8988T (cell line): ENCODE measurements around the gene STEAP1B.
"Not testable (repeated sequence)": the region's sequence is repeated elsewhere in the genome, so short reads cannot be mapped to it uniquely, and the experiment has no call there.

Source experiments
- DNase-seq: peaks from one replicate; pipeline ENCODE4 v3.0.0; 2011

The STEAP1B gene

DNA sequence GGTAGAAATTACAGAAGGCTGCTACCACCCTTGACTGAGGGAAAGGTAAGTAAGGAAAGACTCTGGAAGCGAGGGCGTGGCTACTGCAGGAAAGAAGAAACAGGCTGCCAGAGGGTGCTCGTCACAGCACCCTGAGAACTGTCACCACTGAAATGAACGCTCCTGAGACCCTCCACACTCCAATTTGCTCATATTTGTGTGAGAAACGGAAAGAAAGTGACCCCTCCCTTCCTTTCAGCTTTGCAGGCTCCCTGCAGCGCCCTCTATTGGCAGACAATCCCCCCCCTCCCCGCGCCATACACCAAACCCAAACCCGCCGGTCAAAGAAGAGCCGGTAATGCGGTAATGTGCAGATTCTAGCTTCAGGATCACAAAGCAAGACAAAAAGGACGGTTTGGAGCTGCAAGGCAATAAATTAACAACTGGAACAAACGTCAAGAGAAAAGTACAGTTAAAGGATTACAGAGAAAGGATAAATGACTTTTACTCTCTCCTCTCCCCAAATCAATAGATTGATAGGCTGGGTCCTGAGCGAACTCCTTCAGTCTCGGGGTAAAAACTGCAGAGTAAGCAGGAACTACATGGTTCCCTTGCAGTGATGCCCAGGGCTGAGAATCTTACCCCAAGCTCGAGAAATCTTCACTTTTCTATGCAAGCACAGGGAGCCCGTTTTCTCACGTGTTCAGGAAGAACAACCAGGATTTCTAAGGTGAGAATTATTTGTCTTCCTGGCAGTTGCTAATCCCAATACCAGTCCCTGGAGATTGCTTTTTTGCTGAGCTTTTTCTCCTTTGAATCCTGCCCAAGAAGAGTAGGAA is 47.6 kb downstream of the STEAP1B start:
- peak; percentile 18 for DNase-seq

DNA sequence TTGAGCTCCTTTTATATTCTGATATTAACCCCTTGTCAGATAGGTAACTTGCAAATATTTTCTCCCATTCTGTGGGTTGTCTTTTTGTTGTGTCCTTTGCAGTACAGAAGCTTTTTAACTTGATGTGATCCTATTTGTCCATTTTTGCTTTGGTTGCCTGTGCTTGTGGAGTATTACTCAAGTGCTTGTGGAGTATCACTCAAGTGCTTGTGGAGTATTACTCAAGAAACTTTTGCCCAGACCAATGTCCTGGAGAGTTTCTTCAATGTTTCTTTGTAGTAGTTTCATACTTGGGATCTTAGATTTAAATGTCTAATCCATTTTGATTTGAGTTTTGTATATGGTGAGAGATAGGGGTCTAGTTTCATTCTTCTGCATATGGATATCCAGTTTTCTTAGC is 50.0 kb downstream of the STEAP1B start:
- not testable (repeated sequence) for DNase-seq

DNA sequence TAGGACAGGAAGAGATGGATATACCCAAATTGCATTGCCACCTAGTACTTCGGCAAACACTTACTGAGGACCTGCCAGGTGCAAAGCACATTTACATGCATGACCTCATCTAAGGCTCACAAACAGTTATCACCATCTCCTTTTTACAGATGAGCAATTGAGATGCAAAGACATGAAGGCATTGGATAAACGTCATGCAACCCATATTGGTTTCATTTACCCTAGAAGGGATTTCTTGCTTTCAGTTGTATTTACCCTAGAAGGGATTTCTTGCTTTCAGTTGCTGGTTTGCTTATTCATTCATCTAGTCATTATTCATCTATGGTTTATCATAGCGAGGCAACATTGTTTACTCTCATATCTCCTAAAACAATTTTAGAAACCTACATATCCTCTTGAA is 52.2 kb downstream of the STEAP1B start:
- DNase-seq, result no peak

DNA sequence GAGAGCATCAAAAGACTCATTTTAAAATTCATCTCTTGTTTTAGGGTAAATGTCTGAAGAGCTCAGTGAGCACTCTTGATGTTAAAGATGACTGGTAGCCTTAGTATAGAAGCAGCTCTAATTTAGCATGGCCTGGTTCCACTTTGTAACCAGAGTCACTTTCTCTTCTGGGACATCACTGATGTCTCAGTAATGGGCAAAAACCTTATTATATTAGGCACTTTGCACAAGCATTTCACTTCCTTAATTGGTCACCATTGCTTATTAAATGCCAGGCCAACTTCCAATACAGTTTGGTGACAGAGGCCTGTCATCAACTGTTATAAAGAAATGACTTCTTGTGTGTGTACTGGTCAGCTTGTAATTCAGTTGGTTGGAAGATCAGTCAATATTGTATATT is 53.0 kb downstream of the STEAP1B start:
- no peak for DNase-seq

DNA sequence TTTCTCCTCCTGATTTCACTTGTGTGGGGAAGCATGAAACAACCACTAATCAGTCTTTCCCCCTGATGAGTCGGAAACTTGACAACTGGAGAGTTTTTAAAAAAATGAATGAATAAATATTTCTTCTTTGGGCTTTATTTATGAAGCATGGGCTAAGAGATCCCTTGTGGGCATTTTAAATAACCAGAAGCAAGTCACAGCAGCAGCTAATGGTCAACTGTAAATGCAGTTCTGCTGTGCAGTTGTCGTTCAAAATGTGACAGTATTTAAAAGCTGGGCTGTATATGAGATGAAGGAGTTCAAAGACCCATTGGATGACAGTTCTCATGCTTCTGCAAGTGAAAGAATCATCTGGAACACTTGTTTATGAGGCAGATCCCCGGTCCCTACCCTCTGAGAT is 54.1 kb downstream of the STEAP1B start:
- DNase-seq, result no peak

DNA sequence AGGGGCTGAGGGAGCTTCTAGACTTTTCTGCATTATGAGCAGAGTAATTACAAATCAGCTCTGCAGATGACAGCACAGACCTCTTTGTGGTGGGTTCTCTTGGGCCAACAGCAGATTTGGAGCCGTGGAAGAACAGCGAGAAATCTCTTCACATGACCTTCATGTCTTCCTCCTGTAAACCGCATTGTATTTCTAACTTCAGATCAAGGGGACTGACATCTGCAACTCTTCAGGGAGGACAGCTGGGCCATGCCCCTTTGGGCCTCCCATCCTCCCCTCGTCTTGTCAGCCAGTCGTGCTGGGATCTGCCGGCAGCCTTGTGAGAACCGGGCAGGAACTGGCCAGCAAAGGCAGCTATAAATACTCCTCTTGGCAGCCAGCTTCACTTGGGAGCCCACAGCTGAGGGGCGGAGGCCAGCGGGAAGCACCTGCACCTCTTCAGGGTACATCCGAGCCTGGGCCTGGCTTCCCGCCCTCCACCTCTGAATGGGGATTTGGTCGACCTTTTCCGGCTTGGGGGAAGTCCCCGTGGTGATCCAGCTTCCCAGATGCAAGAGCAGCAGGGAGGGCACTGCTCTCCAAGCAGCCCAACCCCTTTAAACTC is 54.7 kb downstream of the STEAP1B start:
- DNase-seq, result no peak

DNA sequence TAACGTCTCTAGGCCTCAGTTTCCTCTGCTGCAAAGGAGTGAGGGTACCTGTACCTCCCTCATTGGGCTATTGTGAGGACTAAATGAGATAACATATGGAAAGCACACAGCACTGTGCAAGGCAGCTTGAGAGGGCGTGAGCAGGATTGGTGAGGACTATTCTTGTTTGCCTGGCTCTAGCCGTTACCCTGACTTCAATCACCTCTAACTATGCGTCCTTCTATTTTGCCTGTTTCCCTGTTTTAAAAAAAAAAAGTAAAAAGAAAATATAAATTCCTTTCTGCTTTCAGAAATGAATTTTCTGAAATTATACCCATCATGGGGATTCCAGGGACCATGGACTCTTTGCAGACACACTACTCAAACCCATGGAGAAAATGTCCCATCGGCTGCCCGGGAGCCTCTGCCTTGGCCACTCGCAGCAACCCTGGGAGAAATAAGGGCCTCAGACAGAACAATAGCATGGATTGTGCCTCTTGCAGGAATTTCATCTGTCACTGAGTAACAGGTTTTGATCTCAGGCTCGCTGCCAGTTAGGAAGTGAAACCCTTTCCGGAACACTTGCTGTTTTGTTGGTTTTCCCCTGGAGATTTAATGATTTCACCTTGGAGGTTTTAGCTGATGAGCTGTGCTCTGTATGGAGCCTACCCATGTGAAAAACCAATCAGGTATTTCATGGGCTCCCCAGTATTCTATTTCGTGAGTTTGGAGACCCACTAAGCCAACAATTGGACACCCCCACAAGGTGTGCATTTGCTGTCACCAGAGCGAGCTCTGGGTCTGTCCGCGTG is 55.6 kb downstream of the STEAP1B start:
- DNase-seq, result no peak

DNA sequence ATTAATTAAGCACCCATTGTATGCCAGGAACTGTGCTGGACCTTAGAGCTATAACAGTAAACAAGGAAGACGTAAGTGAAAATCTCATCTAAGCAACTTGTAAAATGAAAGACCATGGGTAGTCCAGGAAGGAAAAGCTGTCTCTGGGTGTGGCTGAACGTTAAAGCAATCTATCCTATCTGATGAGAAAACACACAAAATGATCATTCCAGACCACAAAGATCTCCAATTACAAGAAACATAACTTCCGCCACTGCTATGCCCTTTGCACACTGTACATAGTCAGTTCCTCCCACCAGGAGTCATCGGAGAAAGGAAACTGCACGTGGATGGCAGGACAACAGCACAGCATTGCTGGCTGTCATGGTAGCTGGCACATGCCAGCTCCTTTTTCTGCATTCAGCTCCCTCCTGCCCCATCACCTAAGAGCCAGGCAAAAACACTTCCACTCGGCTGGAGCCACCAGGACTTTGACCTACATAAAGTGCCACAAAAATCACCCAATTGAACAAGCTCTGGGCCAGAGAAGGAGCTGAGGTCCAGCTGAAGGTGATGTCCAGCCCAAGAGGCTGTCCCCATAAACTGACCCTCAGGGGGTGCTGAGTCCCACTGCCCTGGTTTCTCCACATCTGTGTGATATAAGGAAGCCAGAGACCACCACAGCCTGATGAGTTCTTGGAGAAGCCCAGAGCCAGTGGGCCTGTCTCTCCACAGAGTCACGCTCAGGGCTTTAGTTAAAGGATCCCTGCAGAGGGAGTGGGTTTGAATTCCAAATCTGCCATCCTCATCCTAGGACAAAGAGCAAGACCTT is 56.4 kb downstream of the STEAP1B start:
- no peak for DNase-seq

DNA sequence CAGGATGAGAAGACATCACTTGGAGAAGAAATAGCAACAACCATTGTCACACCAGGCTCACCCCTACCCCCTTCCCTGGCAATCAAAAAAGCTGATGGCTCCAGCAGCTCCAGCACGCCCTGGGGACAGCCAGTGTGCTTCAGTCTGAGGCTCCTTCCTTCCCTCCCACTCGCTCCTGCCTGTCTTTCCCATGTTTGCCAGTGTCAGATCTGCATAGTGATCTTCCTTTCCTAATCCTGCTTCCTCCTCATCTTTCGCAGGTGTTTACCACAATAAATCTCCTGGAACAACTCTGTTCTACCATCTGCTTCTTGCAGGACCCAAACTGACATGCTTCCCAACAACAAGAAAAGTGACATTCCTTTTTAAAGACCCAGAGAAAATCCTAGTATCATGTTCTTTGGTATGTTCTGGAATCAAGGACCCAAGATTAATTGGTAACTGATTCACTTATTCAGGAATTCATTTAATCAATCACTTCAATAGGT is 57.1 kb downstream of the STEAP1B start:
- DNase-seq, result no peak

DNA sequence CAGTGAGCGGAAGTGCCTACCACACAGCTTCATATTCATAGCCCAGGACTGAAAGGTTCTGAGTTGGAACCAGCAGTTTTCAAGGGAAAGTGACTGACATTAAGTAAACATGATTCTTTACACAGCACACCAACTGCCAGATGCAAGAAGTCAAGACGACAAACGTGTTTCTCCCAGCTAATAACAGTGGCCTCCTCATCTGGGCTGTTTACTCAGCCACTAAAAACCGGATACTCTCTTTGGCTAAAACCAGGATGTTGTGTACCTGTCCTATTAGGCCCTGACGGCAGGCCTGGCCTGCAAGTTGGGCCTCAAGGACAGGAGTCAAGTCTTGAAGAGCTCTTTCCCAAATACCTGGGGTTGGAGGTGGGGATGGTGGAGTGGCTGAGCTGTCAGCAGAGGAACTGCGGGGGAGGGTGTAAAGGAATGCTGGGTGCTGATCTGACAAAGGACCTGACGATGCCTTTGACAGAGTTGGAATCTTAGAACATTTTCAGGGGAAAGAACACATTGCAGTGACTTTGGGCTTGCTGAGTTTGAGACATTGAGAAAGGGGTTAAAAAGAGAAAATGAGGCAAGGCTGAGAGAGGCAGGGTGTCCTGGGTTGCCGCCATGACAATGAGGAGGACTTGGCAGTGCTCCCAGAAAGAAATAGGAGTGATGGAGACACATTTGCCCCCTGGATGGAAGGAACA is 57.7 kb downstream of the STEAP1B start:
- DNase-seq, result no peak

DNA sequence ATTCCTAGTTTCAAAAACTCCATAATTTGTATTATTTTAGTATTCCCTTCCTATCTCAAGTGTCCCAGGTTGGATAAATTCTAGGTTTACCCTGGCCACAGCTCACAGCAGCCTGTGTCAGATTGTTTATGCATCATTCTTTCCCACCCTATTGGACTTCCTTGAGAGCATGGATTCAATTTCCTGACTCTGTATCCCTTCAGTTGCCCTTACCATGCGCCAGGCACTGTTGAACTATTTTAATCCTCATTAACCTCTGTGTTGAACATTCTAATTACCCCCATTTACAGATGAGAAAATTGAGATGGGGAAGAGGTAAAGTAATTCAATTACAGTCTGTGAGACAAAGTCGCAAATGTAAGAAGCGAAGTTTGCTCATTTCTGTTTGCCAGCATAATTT is 58.8 kb downstream of the STEAP1B start:
- DNase-seq, result no peak

DNA sequence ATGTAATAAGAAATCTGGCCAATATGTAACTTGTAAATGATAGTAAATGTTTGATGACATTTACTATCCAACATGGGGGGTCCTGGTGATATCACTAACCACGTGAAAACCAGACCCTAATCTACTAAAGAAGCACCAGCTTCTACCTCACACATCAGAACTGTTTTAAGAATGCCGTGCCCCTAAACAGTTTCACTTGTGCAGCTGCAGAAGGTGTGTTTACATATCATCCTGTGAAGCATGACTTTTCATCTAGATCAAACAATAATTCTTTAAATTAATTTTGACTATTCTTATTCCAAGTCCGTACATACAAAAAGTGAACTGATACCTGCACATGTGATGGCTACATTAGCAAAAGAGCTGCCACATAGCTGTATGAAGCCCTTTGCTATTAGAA is 61.0 kb downstream of the STEAP1B start:
- no peak for DNase-seq

DNA sequence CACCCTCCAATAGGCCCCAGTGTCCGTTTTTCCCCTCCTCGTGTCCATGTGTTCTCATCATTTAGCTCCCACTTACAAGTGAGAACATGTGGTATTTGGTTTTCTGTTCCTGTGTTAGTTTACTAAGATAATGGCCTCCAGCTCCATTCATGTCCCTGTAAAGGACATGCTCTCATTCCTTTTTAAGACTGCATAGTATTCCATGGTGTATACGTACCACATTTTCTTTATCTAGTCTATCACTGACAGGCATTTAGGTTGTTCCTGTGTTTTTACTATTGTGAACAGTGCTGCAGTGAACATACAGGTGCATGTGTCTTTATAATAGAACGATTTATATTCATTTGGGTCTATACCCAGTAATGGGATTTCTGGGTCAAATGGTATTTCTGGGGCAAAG is 63.4 kb downstream of the STEAP1B start:
- DNase-seq, result not testable (repeated sequence)

DNA sequence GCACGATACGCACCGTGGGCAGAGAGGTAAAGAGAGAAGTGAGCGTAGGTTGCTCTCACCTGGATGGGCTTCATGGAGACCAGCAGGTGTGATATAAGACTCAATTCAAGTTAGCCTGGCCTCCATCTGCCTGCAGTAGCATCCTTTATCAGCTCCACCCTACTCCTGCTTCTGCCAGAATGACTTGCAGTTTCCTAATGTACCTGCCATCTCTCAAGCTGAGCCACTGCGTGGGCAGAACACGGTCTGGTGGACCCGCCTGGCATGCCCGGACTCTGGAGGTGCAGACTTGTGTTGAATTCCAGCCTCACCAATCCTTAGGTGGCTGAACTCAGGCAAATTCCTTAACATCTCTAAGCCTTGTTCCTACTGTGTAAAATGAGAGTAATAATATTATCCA is 64.3 kb downstream of the STEAP1B start:
- no peak for DNase-seq

DNA sequence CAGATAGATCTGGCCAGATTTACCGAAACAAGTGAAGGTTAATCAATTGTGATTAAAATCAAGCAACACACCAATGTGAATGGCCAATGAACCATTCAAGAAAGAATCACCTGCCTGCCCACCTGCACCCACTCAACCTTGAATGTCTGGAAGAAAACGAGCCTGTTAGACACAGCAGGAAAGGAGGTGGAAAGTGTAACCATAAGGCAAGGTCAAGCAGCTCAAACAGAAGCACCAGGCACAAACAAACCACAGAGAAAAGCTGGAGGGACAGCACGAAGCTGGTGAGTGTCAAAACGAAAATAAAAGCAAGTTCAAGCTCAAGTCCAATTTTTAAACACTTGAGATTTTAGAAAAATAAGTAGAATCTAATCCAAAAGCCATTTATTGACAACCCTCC is 64.9 kb downstream of the STEAP1B start:
- no peak for DNase-seq

DNA sequence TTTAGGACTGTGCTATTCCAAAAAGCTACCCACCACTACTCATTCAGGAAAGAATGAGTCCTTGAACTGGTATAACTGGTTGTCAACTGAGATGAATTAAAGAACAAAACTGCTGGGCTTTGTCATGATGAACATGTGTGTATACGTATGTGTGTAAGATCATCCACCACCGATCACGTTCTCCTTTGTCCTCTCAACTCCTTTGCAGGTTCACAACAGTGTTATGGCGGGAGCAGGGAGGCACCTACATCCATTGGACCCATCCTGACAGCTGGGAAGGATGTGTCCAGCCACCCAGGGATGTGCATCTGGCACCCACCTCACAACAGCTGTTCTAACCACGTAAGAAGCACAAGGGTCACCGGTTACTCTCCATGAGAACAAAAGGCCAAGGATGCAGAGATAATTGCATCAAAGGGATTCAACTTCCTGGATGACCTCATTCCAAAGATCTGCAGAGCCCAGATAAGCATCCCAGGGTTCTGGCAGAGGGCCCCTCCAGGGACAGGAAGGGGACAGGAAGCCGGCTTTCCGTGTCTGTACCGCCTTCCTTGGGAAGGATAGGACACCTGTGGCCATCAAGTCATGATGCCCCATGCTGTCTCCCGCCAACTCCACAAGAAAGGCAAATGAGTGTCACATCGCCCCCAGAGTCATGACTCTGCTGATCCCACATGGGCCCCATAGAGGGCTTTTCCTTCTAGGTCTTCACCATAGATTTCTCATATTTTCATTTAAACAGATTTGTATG is 66.1 kb downstream of the STEAP1B start:
- DNase-seq, result no peak

DNA sequence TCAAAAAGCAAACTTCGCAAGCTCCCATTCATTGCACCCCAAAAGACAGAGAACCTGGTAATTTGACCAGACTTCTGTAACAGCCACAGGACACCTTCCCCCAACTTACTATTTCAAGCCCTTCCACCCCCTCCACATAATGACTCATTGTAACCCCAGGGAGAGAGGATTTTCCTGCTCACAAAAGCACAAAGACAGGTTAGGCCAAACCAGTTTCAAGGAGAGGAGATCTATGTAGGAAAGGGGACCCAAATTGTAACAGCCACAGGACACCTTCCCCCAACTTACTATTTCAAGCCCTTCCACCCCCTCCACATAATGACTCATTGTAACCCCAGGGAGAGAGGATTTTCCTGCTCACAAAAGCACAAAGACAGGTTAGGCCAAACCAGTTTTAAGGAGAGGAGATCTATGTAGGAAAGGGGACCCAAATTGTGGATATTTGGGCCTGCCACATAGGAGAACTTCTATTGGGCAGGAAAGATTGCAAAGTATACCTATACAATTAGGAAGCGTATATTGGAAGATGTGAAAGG is 66.8 kb downstream of the STEAP1B start:
- not testable (repeated sequence) for DNase-seq

DNA sequence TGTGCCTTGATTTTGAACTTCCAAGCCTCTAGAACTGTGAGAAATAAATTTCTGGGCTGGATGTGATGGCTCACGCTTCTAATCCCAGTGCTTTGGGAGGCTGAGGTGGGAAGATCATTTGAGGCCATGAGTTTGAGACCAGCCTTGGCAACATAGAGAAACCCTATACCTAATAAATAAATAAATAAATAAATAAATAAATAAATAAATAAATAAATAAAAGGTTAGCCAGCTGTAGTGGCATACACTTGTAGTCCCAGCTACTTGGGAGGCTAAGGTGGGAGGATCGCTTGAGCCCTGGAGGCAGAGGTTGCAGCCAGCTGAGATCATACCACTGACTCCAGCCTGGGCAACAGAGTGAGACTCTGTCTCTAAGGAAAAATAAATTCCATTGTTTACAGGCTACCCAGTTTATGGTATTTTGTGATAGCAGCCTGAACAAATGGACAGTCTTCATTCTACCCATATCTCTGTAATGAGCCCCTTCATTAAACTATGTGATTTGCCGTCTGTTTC is 67.7 kb downstream of the STEAP1B start:
- no peak for DNase-seq

DNA sequence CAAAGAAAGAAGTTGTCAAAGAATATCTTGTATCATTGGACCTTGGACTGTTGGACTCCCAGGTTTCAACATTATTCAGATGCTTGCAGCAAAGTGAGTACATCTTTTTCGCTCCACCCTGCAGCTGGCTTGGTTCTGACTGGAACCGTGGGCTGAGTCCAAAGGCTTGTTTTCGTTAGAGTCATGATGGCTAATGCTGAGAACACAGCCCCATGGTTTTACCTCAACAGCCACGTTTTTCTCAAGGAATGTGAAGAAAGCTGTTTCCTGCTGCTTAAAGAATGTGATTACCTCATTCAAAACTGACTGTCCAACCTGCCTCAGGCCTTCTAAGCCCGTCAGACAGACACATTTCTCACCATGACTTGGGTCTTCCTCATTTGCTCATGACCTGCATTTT is 69.5 kb downstream of the STEAP1B start:
- DNase-seq, result no peak

DNA sequence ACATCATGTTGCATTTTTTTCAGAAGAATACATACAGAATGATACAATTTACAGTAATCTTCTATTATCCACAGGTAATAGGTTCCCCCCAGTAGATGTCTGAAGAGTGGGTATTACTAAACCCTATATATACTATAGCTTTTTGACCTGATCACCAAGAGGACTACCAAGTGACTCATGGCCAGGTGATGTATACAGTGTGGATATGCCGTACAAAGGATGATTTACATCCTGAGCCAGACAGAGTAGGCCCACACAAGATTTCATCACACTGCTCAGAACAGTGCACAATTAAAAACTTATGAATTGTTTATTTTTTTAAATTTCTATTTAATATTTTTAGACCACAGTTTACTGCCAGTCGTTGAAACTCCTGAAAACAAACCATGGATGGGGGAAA is 70.6 kb downstream of the STEAP1B start:
- DNase-seq, result no peak

DNA sequence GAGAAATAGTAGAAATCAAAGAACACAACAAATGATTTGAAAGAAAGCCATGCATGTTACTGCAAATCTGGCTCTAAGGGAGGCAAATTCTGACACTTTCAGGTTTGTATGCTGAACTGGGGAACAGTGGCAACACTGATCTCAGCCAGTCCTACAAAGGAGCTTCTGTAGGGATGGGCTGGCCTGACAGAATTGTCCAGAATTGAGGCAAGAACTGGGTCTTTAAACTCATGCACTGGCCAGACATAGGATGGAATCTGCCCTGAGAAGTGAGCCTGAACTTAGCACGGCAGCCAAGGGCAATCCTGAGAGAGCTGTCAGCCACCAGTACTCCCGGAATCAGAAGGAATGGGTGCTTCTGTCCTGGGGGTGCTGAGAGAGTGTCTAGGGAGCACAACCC is 72.1 kb downstream of the STEAP1B start:
- no peak for DNase-seq
